HEK293 (cell line): ENCODE measurements around the gene MED16.

Experiments
- CTCF ChIA-PET: fragments of 350-600 bp; formaldehyde crosslinking; extraction: SDS; loops from one replicate; lab custom pipeline; 2021; ENCODE audit warnings: antibody characterized with exemption; lab: Yijun Ruan, JAX
- POLR2A ChIA-PET: fragments of 300-600 bp; formaldehyde crosslinking; extraction: SDS; loops from one replicate; lab custom pipeline; 2020; ENCODE audit warnings: antibody characterized with exemption, inconsistent platforms; lab: Yijun Ruan, JAX
- H3K27ac ChIP-seq: fragments of 200-500 bp; sonication (Bioruptor generic); 2 replicates; pipeline ENCODE4 v1.5.1; 2014; ENCODE audit warnings: low read depth, low read length, control low read depth, inconsistent platforms; ENCODE audit errors: extremely low read depth
- H3K36me3 ChIP-seq, 2 experiments: fragments of 200-500 bp in 1 of 2; sonication (Bioruptor generic) in 1 of 2; 1 replicate in 1 of 2; 2 replicates in 1 of 2; pipeline ENCODE4 v1.5.1; 2014 to 2017; ENCODE audit warnings: inconsistent platforms in 2 of 2, low read length in 2 of 2; ENCODE audit not compliant: control insufficient read depth in 2 of 2, insufficient read depth in 1 of 2
- H3K4me1 ChIP-seq: fragments of 200-500 bp; sonication (Bioruptor generic); 2 replicates; pipeline ENCODE4 v1.5.1; 2014; ENCODE audit warnings: mild to moderate bottlenecking, low read length, inconsistent platforms; ENCODE audit not compliant: control insufficient read depth, insufficient read depth
- H3K4me3 ChIP-seq: 2 replicates; pipeline ENCODE4 v1.5.1; 2011; ENCODE audit warnings: low read depth, mild to moderate bottlenecking, control low read depth, low read length, moderate library complexity
- H3K9me3 ChIP-seq: fragments of 200-500 bp; sonication (Bioruptor generic); 2 replicates; pipeline ENCODE4 v1.5.1; 2014; ENCODE audit warnings: low read depth, low read length, inconsistent platforms; ENCODE audit not compliant: control insufficient read depth, insufficient read depth
- ATF2 ChIP-seq: fragments of 450-650 bp; formaldehyde crosslinking; IDR thresholded peaks from 2 replicates; pipeline ENCODE4 v1.5.1; 2016; ENCODE audit warnings: missing biosample characterization, missing genetic modification characterization, low read depth
- HIC1 ChIP-seq: fragments of 450-650 bp; formaldehyde crosslinking; IDR thresholded peaks from 2 replicates; pipeline ENCODE4 v1.5.1; 2016; ENCODE audit warnings: missing biosample characterization, missing genetic modification characterization
- MZF1 ChIP-seq: fragments of 450-650 bp; formaldehyde crosslinking; IDR thresholded peaks from 2 replicates; pipeline ENCODE4 v1.5.1; 2017; ENCODE audit warnings: missing biosample characterization, missing genetic modification characterization, borderline replicate concordance
- PATZ1 ChIP-seq: fragments of 450-650 bp; formaldehyde crosslinking; IDR thresholded peaks from 2 replicates; pipeline ENCODE4 v1.5.1; 2016; ENCODE audit warnings: missing biosample characterization, missing genetic modification characterization
- SALL2 ChIP-seq: fragments of 450-650 bp; formaldehyde crosslinking; IDR thresholded peaks from 2 replicates; pipeline ENCODE4 v1.5.0; 2017; ENCODE audit warnings: missing biosample characterization, mild to moderate bottlenecking, missing genetic modification characterization, borderline replicate concordance
- ZBTB17 ChIP-seq: fragments of 450-650 bp; formaldehyde crosslinking; IDR thresholded peaks from 2 replicates; pipeline ENCODE4 v1.5.1; 2016; ENCODE audit warnings: missing biosample characterization, missing genetic modification characterization
- ZBTB48 ChIP-seq: fragments of 450-650 bp; formaldehyde crosslinking; IDR thresholded peaks from 2 replicates; pipeline ENCODE4 v1.5.1; 2016; ENCODE audit warnings: missing biosample characterization, missing genetic modification characterization
- ZFP3 ChIP-seq: fragments of 450-650 bp; formaldehyde crosslinking; IDR thresholded peaks from 2 replicates; pipeline ENCODE4 v1.5.1; 2016; ENCODE audit warnings: low read depth, missing biosample characterization, missing genetic modification characterization
- ZNF148 ChIP-seq: fragments of 450-650 bp; formaldehyde crosslinking; IDR thresholded peaks from 2 replicates; pipeline ENCODE4 v1.5.0; 2017; ENCODE audit warnings: missing biosample characterization, missing genetic modification characterization, borderline replicate concordance
- ZNF324 ChIP-seq: fragments of 450-650 bp; formaldehyde crosslinking; IDR thresholded peaks from 2 replicates; pipeline ENCODE4 v1.5.1; 2016; ENCODE audit warnings: missing biosample characterization, missing genetic modification characterization
- ZNF37A ChIP-seq: fragments of 450-650 bp; IDR thresholded peaks from 2 replicates; pipeline ENCODE4 v1.5.1; 2018; ENCODE audit warnings: missing biosample characterization, missing genetic modification characterization
- ZNF48 ChIP-seq: fragments of 450-650 bp; formaldehyde crosslinking; IDR thresholded peaks from 2 replicates; pipeline ENCODE4 v1.5.1; 2016; ENCODE audit warnings: missing biosample characterization, missing genetic modification characterization
- ZNF585B ChIP-seq: fragments of 450-650 bp; formaldehyde crosslinking; IDR thresholded peaks from 2 replicates; pipeline ENCODE4 v1.5.1; 2016; ENCODE audit warnings: missing biosample characterization, missing genetic modification characterization
- ZNF596 ChIP-seq: fragments of 450-650 bp; IDR thresholded peaks from 2 replicates; pipeline ENCODE4 v1.5.0; 2018; ENCODE audit warnings: missing biosample characterization, mild to moderate bottlenecking, missing genetic modification characterization, moderate library complexity
- ZNF76 ChIP-seq: fragments of 450-650 bp; formaldehyde crosslinking; IDR thresholded peaks from 2 replicates; pipeline ENCODE4; 2016; ENCODE audit warnings: low read depth, missing biosample characterization, missing genetic modification characterization, borderline replicate concordance
- TF ChIP-seq, protein P1 (sequence below): fragments of 450-650 bp; formaldehyde crosslinking; IDR thresholded peaks from 2 replicates; pipeline ENCODE4 v1.5.1; 2016; ENCODE audit warnings: missing biosample characterization, missing genetic modification characterization

MED16 gene

DNA sequence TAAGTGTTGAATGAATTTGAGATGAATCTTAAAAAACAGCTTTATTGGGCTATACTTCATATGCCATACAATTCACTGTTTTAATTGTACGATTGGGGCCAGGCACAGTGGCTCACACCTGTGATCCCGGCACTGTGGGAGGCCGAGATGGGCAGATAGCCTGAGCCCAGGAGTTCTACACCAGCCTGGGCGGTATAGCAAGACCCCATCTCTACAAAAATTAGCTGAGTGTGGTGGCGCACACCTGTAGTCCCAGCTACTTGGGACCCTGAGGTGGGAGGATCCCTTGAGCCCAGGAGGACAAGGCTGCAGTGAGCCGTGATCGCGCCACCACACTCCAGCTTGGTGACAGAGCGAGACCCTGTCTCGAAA, 43.2 kb upstream of the MED16 start:
- H3K4me3 ChIP-seq = no peak overlapping the region
- POLR2A ChIA-PET = no interaction called here
- H3K4me1 ChIP-seq = no peaks in the 10 kb centered on the region
- TF ChIP-seq, protein P1, sequence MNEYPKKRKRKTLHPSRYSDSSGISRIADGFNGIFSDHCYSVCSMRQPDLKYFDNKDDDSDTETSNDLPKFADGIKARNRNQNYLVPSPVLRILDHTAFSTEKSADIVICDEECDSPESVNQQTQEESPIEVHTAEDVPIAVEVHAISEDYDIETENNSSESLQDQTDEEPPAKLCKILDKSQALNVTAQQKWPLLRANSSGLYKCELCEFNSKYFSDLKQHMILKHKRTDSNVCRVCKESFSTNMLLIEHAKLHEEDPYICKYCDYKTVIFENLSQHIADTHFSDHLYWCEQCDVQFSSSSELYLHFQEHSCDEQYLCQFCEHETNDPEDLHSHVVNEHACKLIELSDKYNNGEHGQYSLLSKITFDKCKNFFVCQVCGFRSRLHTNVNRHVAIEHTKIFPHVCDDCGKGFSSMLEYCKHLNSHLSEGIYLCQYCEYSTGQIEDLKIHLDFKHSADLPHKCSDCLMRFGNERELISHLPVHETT (tag by site-specific recombination) = no peak
- TF ChIP-seq ZFP3 (no peak), ZNF37A (tag by site-specific recombination) (no peak), ZNF596 (no peak), ZNF585B (tag by site-specific recombination) (no peak), ZNF76 (tag by site-specific recombination) (no peak), PATZ1 (no peak), MZF1 (tag by site-specific recombination) (no peak), ATF2 (tag by site-specific recombination) (no peak), ZNF148 (no peak), ZBTB17 (tag by site-specific recombination) (no peak), SALL2 (no peak)
- TF ChIP-seq, all 188 proteins: peak for 0
- no peak overlapping the region for H3K27ac ChIP-seq
- H3K36me3 ChIP-seq = peaks cover 0 to 37% of the 10 kb centered on the region in 2 experiments; a peak in 2 of 3 replicates
- CTCF ChIA-PET = interaction anchor here (0.6 to 0.7 kb wide), 3 partner anchors 23 to 53 kb away, joined by 3 read pairs; no protein-coding TSS in a partner anchor
- no peaks in the 10 kb centered on the region for H3K9me3 ChIP-seq

DNA sequence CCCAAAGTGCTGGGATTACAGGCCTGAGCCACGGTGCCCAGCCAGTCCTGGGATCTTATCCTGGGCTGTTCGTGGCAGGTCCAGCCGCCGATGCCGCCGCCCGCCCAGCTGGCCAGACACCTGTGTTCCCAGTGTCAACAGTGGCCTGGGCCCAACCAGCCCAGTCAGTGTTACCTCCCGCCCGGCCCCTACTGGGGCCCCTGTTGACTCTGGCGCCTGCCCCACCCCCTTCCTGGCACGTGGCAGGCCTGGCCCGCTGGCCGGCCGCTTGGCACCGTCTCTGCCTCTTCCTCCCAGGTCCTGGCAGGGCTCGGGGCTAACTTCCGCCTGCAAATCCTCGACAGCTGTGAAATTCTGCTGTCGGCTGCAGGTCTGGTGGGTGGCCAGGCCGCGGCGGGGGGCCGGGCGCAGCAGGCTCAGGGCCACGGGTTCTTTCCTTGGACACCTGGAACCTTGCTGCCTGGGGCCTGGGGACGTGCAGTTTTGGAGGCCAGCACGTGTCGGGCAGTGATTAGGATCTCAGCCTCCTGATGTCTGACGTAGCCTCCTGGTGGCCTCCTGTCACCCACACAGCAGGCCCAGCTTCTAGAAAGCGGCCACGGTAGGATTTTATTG, 42.0 kb upstream of the MED16 start:
- no peak overlapping the region for H3K27ac ChIP-seq
- TF ChIP-seq HIC1 (tag by site-specific recombination) = 0 out of 2 replicates have a peak, but pooled peaks have one; percentile 28
- TF ChIP-seq ZNF324 (tag by site-specific recombination) = no peak
- TF ChIP-seq ZBTB48 (tag by site-specific recombination) = no peak
- no peak for TF ChIP-seq ZNF48 (tag by site-specific recombination)
- no peak overlapping the region for H3K4me3 ChIP-seq
- H3K36me3 ChIP-seq = peaks cover 0 to 44% of the 10 kb centered on the region in 2 experiments; a peak in 2 of 3 replicates
- POLR2A ChIA-PET = no interaction called here
- H3K4me1 ChIP-seq = no peaks in the 10 kb centered on the region
- CTCF ChIA-PET = no interaction called here
- H3K9me3 ChIP-seq = no peaks in the 10 kb centered on the region
